GM23338 (cell line): Measurements from ENCODE around the gene PHF20. TPM values are rescaled to one million over a fixed set of nuclear protein-coding genes. Genes with fewer than 3 reads are reported as not detected.

ENCODE experiments used
- ATAC-seq: fragments of 200-7000 bp; cut with Tn5 transposase; 3 replicates; pipeline ENCODE4 v1.9.1; 2020
- DNase-seq: peaks from one replicate; pipeline ENCODE4 v3.0.0-alpha.2; 2015; ENCODE audit warnings: low spot score
- H2AFZ ChIP-seq: fragments of 200-600 bp; sonication (generic); 2 replicates; pipeline ENCODE4 v1.8.0; 2016; ENCODE audit warnings: antibody characterized with exemption, mild to moderate bottlenecking, moderate library complexity
- H3F3A ChIP-seq: fragments of 200-600 bp; sonication (generic); replicated peaks from 2 replicates; pipeline ENCODE4 v1.8.0; 2017; ENCODE audit warnings: antibody characterized with exemption, mixed run types, low read depth
- H3K27ac ChIP-seq: fragments of 200-600 bp; sonication (generic); 2 replicates; pipeline ENCODE4 v1.6.1; 2016; ENCODE audit warnings: low read depth
- H3K27me3 ChIP-seq: fragments of 200-600 bp; sonication (generic); 2 replicates; pipeline ENCODE4 v1.8.0; 2016; ENCODE audit warnings: mild to moderate bottlenecking, mixed run types, moderate library complexity; ENCODE audit not compliant: insufficient read depth
- H3K36me3 ChIP-seq: fragments of 200-600 bp; sonication (generic); 2 replicates; pipeline ENCODE4 v1.8.0; 2016; ENCODE audit warnings: mild to moderate bottlenecking; ENCODE audit not compliant: insufficient read depth
- H3K4me1 ChIP-seq: fragments of 200-600 bp; sonication (generic); 2 replicates; pipeline ENCODE4 v1.8.0; 2016; ENCODE audit warnings: mild to moderate bottlenecking, moderate library complexity; ENCODE audit not compliant: insufficient read depth
- H3K4me2 ChIP-seq: fragments of 200-600 bp; sonication (generic); 2 replicates; pipeline ENCODE4 v1.7.1; 2017; ENCODE audit warnings: mixed run types
- H3K4me3 ChIP-seq: fragments of 200-600 bp; sonication (generic); 2 replicates; pipeline ENCODE4 v1.6.1; 2016; ENCODE audit warnings: mixed run types
- H3K79me2 ChIP-seq: fragments of 200-600 bp; sonication (generic); replicated peaks from 2 replicates; pipeline ENCODE4 v1.8.0; 2017; ENCODE audit warnings: mild to moderate bottlenecking; ENCODE audit not compliant: insufficient read depth
- H3K9me2 ChIP-seq: fragments of 200-600 bp; sonication (generic); 2 replicates; pipeline ENCODE4 v1.8.0; 2017; ENCODE audit not compliant: insufficient read depth
- H4K20me1 ChIP-seq: fragments of 200-600 bp; sonication (generic); replicated peaks from 2 replicates; pipeline ENCODE4 v1.8.0; 2017; ENCODE audit warnings: mild to moderate bottlenecking; ENCODE audit not compliant: insufficient read depth
- H3K27ac Mint-ChIP-seq: 2 replicates; pipeline ENCODE4 v1.8.0; 2020; ENCODE audit warnings: inconsistent platforms, mild to moderate bottlenecking, moderate library complexity, mixed read lengths
- H3K27me3 Mint-ChIP-seq: 3 replicates; pipeline ENCODE4 v1.8.0; 2022; ENCODE audit warnings: low read depth, mild to moderate bottlenecking, moderate library complexity, mixed read lengths, inconsistent platforms; ENCODE audit not compliant: insufficient read depth, poor library complexity
- H3K36me3 Mint-ChIP-seq: 3 replicates; pipeline ENCODE4 v1.8.0; 2021; ENCODE audit warnings: low read depth, mild to moderate bottlenecking, inconsistent platforms, moderate library complexity, mixed read lengths
- H3K4me1 Mint-ChIP-seq: 3 replicates; pipeline ENCODE4 v1.8.0; 2020; ENCODE audit warnings: mild to moderate bottlenecking, inconsistent platforms, mixed read lengths
- H3K4me3 Mint-ChIP-seq: 3 replicates; pipeline ENCODE4 v1.8.0; 2021; ENCODE audit warnings: moderate library complexity, mild to moderate bottlenecking, inconsistent platforms, mixed read lengths
- H3K9me3 Mint-ChIP-seq: 3 replicates; pipeline ENCODE4 v1.8.0; 2020; ENCODE audit warnings: moderate library complexity, mild to moderate bottlenecking, inconsistent platforms, mixed read lengths
- CREB1 ChIP-seq: fragments of 250-450 bp; sonication (Bioruptor Pico); IDR thresholded peaks from 2 replicates; pipeline ENCODE4 v1.5.0; 2020; ENCODE audit warnings: low read depth, mild to moderate bottlenecking, moderate library complexity
- CTCF ChIP-seq, 2 experiments: fragments of 200-600 bp in 1 of 2; sonication (generic) in 1 of 2; conservative IDR thresholded peaks; 2 replicates each; pipeline versions ENCODE4 v1.5.1 to v1.6.1; 2016 to 2017; ENCODE audit warnings: antibody characterized with exemption in 2 of 2, low read depth in 2 of 2, mild to moderate bottlenecking in 2 of 2, moderate library complexity in 1 of 2
- ETS1 ChIP-seq: IDR thresholded peaks from 2 replicates; pipeline ENCODE4 v1.6.1; 2016; ENCODE audit warnings: antibody characterized with exemption
- EZH2 ChIP-seq: fragments of 200-600 bp; sonication (generic); IDR thresholded peaks from one replicate; pipeline ENCODE4 v1.8.0; 2017; ENCODE audit warnings: antibody characterized with exemption, mild to moderate bottlenecking, low read depth; ENCODE audit not compliant: unreplicated experiment
- EZH2phosphoT487 ChIP-seq: fragments of 200-600 bp; sonication (generic); IDR thresholded peaks from one replicate; pipeline ENCODE4 v1.8.1; 2018; ENCODE audit warnings: antibody characterized with exemption; ENCODE audit not compliant: unreplicated experiment
- JUNB ChIP-seq: IDR thresholded peaks from one replicate; pipeline ENCODE4 v1.6.1; 2016; ENCODE audit warnings: antibody characterized with exemption; ENCODE audit not compliant: unreplicated experiment
- NANOG ChIP-seq: IDR thresholded peaks from 2 replicates; pipeline ENCODE4 v1.6.1; 2016; ENCODE audit warnings: antibody characterized with exemption, borderline replicate concordance
- POLR2AphosphoS5 ChIP-seq: IDR thresholded peaks from 2 replicates; pipeline ENCODE4 v1.6.1; 2016; ENCODE audit warnings: antibody characterized with exemption, low read depth
- REST ChIP-seq: IDR thresholded peaks from one replicate; pipeline ENCODE4 v1.6.1; 2018; ENCODE audit warnings: antibody characterized with exemption; ENCODE audit not compliant: unreplicated experiment
- STAT1 ChIP-seq: IDR thresholded peaks from one replicate; pipeline ENCODE4 v1.6.1; 2016; ENCODE audit warnings: antibody characterized with exemption; ENCODE audit not compliant: unreplicated experiment
- ZNF114 ChIP-seq: fragments of 250-450 bp; sonication (Bioruptor Pico); IDR thresholded peaks from 2 replicates; pipeline ENCODE4 v1.5.0; 2020; ENCODE audit warnings: mild to moderate bottlenecking, moderate library complexity
- ZNF331 ChIP-seq: fragments of 250-450 bp; sonication (Bioruptor Pico); IDR thresholded peaks from 2 replicates; pipeline ENCODE4 v1.5.0; 2020; ENCODE audit warnings: low read depth, mild to moderate bottlenecking, moderate library complexity
- ZNF462 ChIP-seq: fragments of 250-450 bp; sonication (Bioruptor Pico); IDR thresholded peaks from 2 replicates; pipeline ENCODE4 v1.5.0; 2020; ENCODE audit warnings: mild to moderate bottlenecking, moderate library complexity
- polyA plus RNA-seq: library from polyadenylated mRNA; unstranded; fragments of >200 nt; fragmentation: Nextera tagmentation; extraction: Ambion mirVana; gene quantifications from 2 replicates; pipeline ENCODE4 v1.2.1, GENCODE V29; 2016
- total RNA-seq: library from RNA; depleted of rRNA; stranded (reverse); fragments of >200 nt; shearing (Covaris generic); gene quantifications from 2 replicates; pipeline ENCODE4 v1.2.3, GENCODE V29; 2014

The PHF20 gene
- total and polyA plus RNA-seq, 2 experiments from 2014 or later, result 71.8 to 103 TPM

GRCh38 chr20:35975576-35976373 lies 204.0 kb downstream of the PHF20 start:
- Mint-ChIP-seq H3K27ac (no peak overlapping the region), H3K4me3 (no peak overlapping the region), H3K36me3 (no peaks in the 10 kb centered on the region), H3K4me1 (no peaks in the 10 kb centered on the region), H3K9me3 (no peaks in the 10 kb centered on the region), H3K27me3 (peaks cover 7% of the 10 kb centered on the region)
- ATAC-seq (no peak), DNase-seq (no peak)
- H3K27ac ChIP-seq, result no peak overlapping the region
- no peaks in the 10 kb centered on the region for H3K4me1 ChIP-seq
- no peaks in the 10 kb centered on the region for H3K79me2 ChIP-seq
- no peaks in the 10 kb centered on the region for H4K20me1 ChIP-seq
- H3F3A ChIP-seq, result no peaks in the 10 kb centered on the region
- H3K4me3 ChIP-seq, result no peak overlapping the region
- no peaks in the 10 kb centered on the region for H3K27me3 ChIP-seq
- no peak for TF ChIP-seq ETS1
- TF ChIP-seq EZH2phosphoT487, result no peak
- no peak for TF ChIP-seq ZNF331 (CRISPR knock-in tag)
- TF ChIP-seq CREB1 (CRISPR knock-in tag), result no peak
- no peak for TF ChIP-seq POLR2AphosphoS5
- no peak for TF ChIP-seq JUNB
- TF ChIP-seq CTCF (conservative IDR thresholded peaks at IDR 0.05; ENCODE audit: low read depth in 2 of 2), result no peak
- TF ChIP-seq ZNF114, result no peak
- no peak for TF ChIP-seq STAT1
- TF ChIP-seq NANOG, result no peak
- no peak for TF ChIP-seq REST
- TF ChIP-seq ZNF462 (CRISPR knock-in tag), result no peak
- TF ChIP-seq EZH2, result no peak
- no peaks in the 10 kb centered on the region for H3K36me3 ChIP-seq
- H2AFZ ChIP-seq, result peak overlapping the region; percentile 32; the same call in 1 of the 2 replicates
- no peaks in the 10 kb centered on the region; the same call in 1 of the 2 replicates for H3K9me2 ChIP-seq
- H3K4me2 ChIP-seq, result no peak overlapping the region
